B cell (primary cell): ENCODE data around the gene ISG20L2. TPM values are rescaled to one million over a fixed set of nuclear protein-coding genes. Genes with fewer than 3 reads are reported as not detected.

ENCODE experiments used
- ATAC-seq: fragments of 200-7000 bp; cut with Tn5 transposase; one replicate; pipeline ENCODE4 v1.10.0; 2021; ENCODE audit warnings: low read depth, mild to moderate bottlenecking, moderate number of reproducible peaks, moderate library complexity
- CTCF ChIA-PET: fragments of 350-600 bp; sonication (Branson Sonifier 250); formaldehyde crosslinking; loops from one replicate; lab custom pipeline; 2021; ENCODE audit warnings: antibody characterized with exemption, inconsistent platforms; lab: Charles Lee
- POLR2A ChIA-PET: fragments of 350-600 bp; sonication (Branson Sonifier 250); formaldehyde crosslinking; loops from one replicate; lab custom pipeline; 2021; ENCODE audit warnings: antibody characterized with exemption; lab: Charles Lee
- DNase-seq: peaks from one replicate; pipeline ENCODE4 v3.0.0; 2013
- H2AFZ ChIP-seq: 2 replicates; pipeline ENCODE4 v1.6.1; 2012; ENCODE audit warnings: mild to moderate bottlenecking, low read depth, low read length; ENCODE audit not compliant: insufficient read depth, poor library complexity, severe bottlenecking
- H3K27ac ChIP-seq, 2 donors: 1 replicate in 1 of 2; 2 replicates in 1 of 2; pipeline ENCODE4 v1.5.1; 2012 to 2013; ENCODE audit warnings: low read length in 2 of 2, mild to moderate bottlenecking in 2 of 2, moderate library complexity in 1 of 2
- H3K27me3 ChIP-seq, 4 experiments: fragments of 200-600 bp in 1 of 4; sonication (generic) in 1 of 4; replicated peaks in 1 of 4; 1 replicate in 2 of 4; 2 replicates in 2 of 4; pipeline versions ENCODE4 v1.6.1 to v1.7.0; 2013 to 2016; ENCODE audit warnings: low read length in 3 of 4, mild to moderate bottlenecking in 2 of 4, mixed read lengths in 1 of 4, moderate library complexity in 1 of 4; ENCODE audit not compliant: insufficient read depth in 4 of 4, control insufficient read depth in 3 of 4; ENCODE audit errors: control extremely low read depth in 1 of 4
- H3K36me3 ChIP-seq, 2 experiments: replicated peaks in 1 of 2; 1 replicate in 1 of 2; 2 replicates in 1 of 2; pipeline versions ENCODE4 v1.6.1 to v1.7.1; 2013; ENCODE audit warnings: low read length in 1 of 2; ENCODE audit not compliant: insufficient read depth in 2 of 2, control insufficient read depth in 1 of 2; ENCODE audit errors: control extremely low read depth in 1 of 2, extremely low read depth in 1 of 2
- H3K4me1 ChIP-seq, 2 donors: fragments of 200-600 bp in 1 of 2; sonication (generic) in 1 of 2; 1 replicate in 1 of 2; 2 replicates in 1 of 2; pipeline versions ENCODE4 v1.5.1 to v1.6.1; 2013 to 2017; ENCODE audit warnings: low read length in 2 of 2; ENCODE audit not compliant: control insufficient read depth in 2 of 2, insufficient read depth in 2 of 2
- H3K4me2 ChIP-seq: replicated peaks from 2 replicates; pipeline ENCODE3; 2012; ENCODE audit warnings: mild to moderate bottlenecking, low read depth, low read length; ENCODE audit not compliant: poor library complexity, severe bottlenecking
- H3K4me3 ChIP-seq, 5 experiments: fragments of 200-600 bp in 1 of 5; sonication (generic) in 1 of 5; 1 replicate in 3 of 5; 2 replicates in 2 of 5; pipeline versions ENCODE4 v1.5.1 to v1.7.0; 2011 to 2016; ENCODE audit warnings: low read length in 4 of 5, mild to moderate bottlenecking in 4 of 5, low read depth in 2 of 5, control low read depth in 1 of 5, moderate library complexity in 1 of 5; ENCODE audit not compliant: insufficient read depth in 1 of 5; ENCODE audit errors: control extremely low read depth in 1 of 5, extremely low read depth in 1 of 5
- H3K79me2 ChIP-seq: fragments of 200-600 bp; sonication (generic); one replicate; pipeline ENCODE4 v1.6.0; 2016; ENCODE audit warnings: low read length; ENCODE audit not compliant: control insufficient read depth, insufficient read depth
- H3K9ac ChIP-seq: fragments of 200-600 bp; sonication (generic); 2 replicates; pipeline ENCODE4 v1.6.1; 2017; ENCODE audit warnings: mild to moderate bottlenecking, low read length, moderate library complexity
- H3K9me3 ChIP-seq, 3 donors: one replicate each; pipeline versions ENCODE4 v1.6.1 to v1.7.1; 2013; ENCODE audit warnings: low read length in 2 of 3; ENCODE audit not compliant: control insufficient read depth in 2 of 3, insufficient read depth in 1 of 3; ENCODE audit errors: control extremely low read depth in 1 of 3
- H4K20me1 ChIP-seq: 2 replicates; pipeline ENCODE4 v1.6.0; 2012; ENCODE audit warnings: mild to moderate bottlenecking, low read length; ENCODE audit not compliant: insufficient read depth, control insufficient read depth, poor library complexity, severe bottlenecking
- H3K27ac Mint-ChIP-seq: one replicate; pipeline ENCODE4 v1.8.0; 2021; ENCODE audit warnings: mixed read lengths
- H3K27me3 Mint-ChIP-seq: one replicate; pipeline ENCODE4 v1.8.0; 2021; ENCODE audit warnings: mixed read lengths
- H3K4me1 Mint-ChIP-seq: one replicate; pipeline ENCODE4 v1.8.0; 2021; ENCODE audit warnings: mixed read lengths
- H3K4me3 Mint-ChIP-seq: one replicate; pipeline ENCODE4 v1.8.0; 2021; ENCODE audit warnings: mixed read lengths
- H3K9me3 Mint-ChIP-seq: one replicate; pipeline ENCODE4 v1.8.0; 2022; ENCODE audit warnings: mixed read lengths; ENCODE audit not compliant: insufficient read depth
- CTCF ChIP-seq: fragments of 200-600 bp; IDR thresholded peaks from one replicate; pipeline ENCODE4 v1.8.0; 2022; ENCODE audit warnings: antibody characterized with exemption, mild to moderate bottlenecking
- EZH2 ChIP-seq: IDR thresholded peaks from 2 replicates; pipeline ENCODE4 v1.6.1; 2012; ENCODE audit warnings: borderline replicate concordance, low read depth, mild to moderate bottlenecking, moderate library complexity, low read length; ENCODE audit not compliant: insufficient read depth, poor library complexity, severe bottlenecking
- WGBS: methylation state at CpG from one replicate; pipeline ENCODE4 v1.1.5; 2013; ENCODE audit warnings: missing lambda C conversion rate; ENCODE audit not compliant: insufficient coverage; 5-methylcytosine and 5-hydroxymethylcytosine counted together
- intact Hi-C: fragments of 100-400 bp; cut with micrococcal nuclease; formaldehyde crosslinking; loops from one replicate; pipeline ENCODE4 v1.10.0; 2022
- polyA plus RNA-seq: library from polyadenylated mRNA; depleted of rRNA; stranded (reverse); fragments of >200 nt; gene quantifications from 2 replicates; pipeline ENCODE4 v1.2.3, GENCODE V29; 2012
- total RNA-seq, 2 donors: library from RNA; stranded (reverse); fragments of 120-200 nt in 1 of 2; gene quantifications; 1 replicate in 1 of 2; 2 replicates in 1 of 2; pipeline versions ENCODE4 v1.2.3 to v1.2.4, GENCODE V29; 2013 to 2022

ISG20L2 gene
- total and polyA plus RNA-seq, 2 donors (not counting 1 experiment from before 2014, with no cell fraction given): 30.1 to 51.7 TPM

GRCh38 chr1:156708218-156708661, 20.3 kb downstream of the ISG20L2 start:
- Histone ChIP-seq H3K4me1 (peaks cover 28% of the 10 kb centered on the region in 2 donors), H3K9me3 (peaks cover 0 to 3% (median 0%) of the 10 kb centered on the region in 3 donors), H3K79me2 (no peaks in the 10 kb centered on the region), H2AFZ (no peak overlapping the region), H3K27me3 (peaks cover 3 to 34% (median 22%) of the 10 kb centered on the region in 4 experiments), H3K36me3 (no peaks in the 10 kb centered on the region), H3K9ac (no peak overlapping the region), H3K4me3 (no peak overlapping the region), H3K27ac (no peak overlapping the region), H4K20me1 (peaks cover 7% of the 10 kb centered on the region), H3K4me2 (no peak overlapping the region)
- H3K9me3 Mint-ChIP-seq: no peaks in the 10 kb centered on the region
- 48% methylated on average over 3 of the region's 4 CpGs for WGBS
- peaks cover 13% of the 10 kb centered on the region for H3K27me3 Mint-ChIP-seq
- intact Hi-C loops: loop anchor here (5.0 kb wide), 1 partner anchor 154 kb away; the partner anchor contains the start of gene NTRK1
- no peak for DNase-seq
- POLR2A ChIA-PET: no interaction called here
- CTCF ChIA-PET: interaction anchor here (7.6 kb wide), 1 partner anchor 18 kb away, joined by 80 read pairs; no protein-coding TSS in a partner anchor
- no peak overlapping the region for H3K27ac Mint-ChIP-seq
- TF ChIP-seq CTCF: no peak
- TF ChIP-seq EZH2: no peak
- ATAC-seq: no peak
- peaks cover 32% of the 10 kb centered on the region for H3K4me1 Mint-ChIP-seq
- no peak overlapping the region for H3K4me3 Mint-ChIP-seq

GRCh38 chr1:156707417-156708217, 20.9 kb downstream of the ISG20L2 start:
- H3K79me2 ChIP-seq: no peaks in the 10 kb centered on the region
- ATAC-seq (no peak), DNase-seq (no peak)
- H3K27me3 ChIP-seq: peaks cover 3 to 40% (median 25%) of the 10 kb centered on the region in 4 experiments
- no peak overlapping the region for H2AFZ ChIP-seq
- H3K9me3 ChIP-seq: peaks cover 0 to 3% (median 0%) of the 10 kb centered on the region in 3 donors
- peaks cover 28% of the 10 kb centered on the region in 2 donors for H3K4me1 ChIP-seq
- peak overlapping the region; percentile 89 for H3K4me3 Mint-ChIP-seq
- TF ChIP-seq CTCF (no peak), EZH2 (no peak)
- peaks cover 7% of the 10 kb centered on the region for H4K20me1 ChIP-seq
- intact Hi-C loops: loop anchor here (5.0 kb wide), 1 partner anchor 155 kb away; the partner anchor contains the start of gene NTRK1
- no peaks in the 10 kb centered on the region for H3K9me3 Mint-ChIP-seq
- H3K4me2 ChIP-seq: peak overlapping the region; percentile 99
- H3K27ac Mint-ChIP-seq: peak overlapping the region; percentile 42
- ChIA-PET POLR2A (interaction anchor here (2.1 kb wide), 1 partner anchor 21 kb away, joined by 7 read pairs; the partner anchor contains the start of genes ISG20L2 and METTL25B), CTCF (interaction anchor here (1.5 to 7.6 kb wide), 8 partner anchors 8 to 182 kb away, joined by 4 to 80 read pairs (median 8); partner anchors contain the start of genes ISG20L2 and METTL25B)
- peaks cover 16% of the 10 kb centered on the region for H3K27me3 Mint-ChIP-seq
- H3K36me3 ChIP-seq: no peaks in the 10 kb centered on the region
- H3K9ac ChIP-seq: no peak overlapping the region
- no peak overlapping the region for H3K4me3 ChIP-seq
- H3K27ac ChIP-seq: no peak overlapping the region
- 83% methylated on average over 3 of the region's 8 CpGs for WGBS
- H3K4me1 Mint-ChIP-seq: peaks cover 32% of the 10 kb centered on the region
